ENCODE measurements around the gene GRIN3A. TPM values are rescaled to one million over a fixed set of nuclear protein-coding genes. Genes with fewer than 3 reads are reported as not detected.

GRIN3A gene
- total and polyA plus RNA-seq, 9 of the 15 experiments (the other 6 are each of a cell fraction or from before 2014, with no cell fraction given) = 0.01 to 0.03 TPM; not detected in 7

- H3K4me1 ChIP-seq (replicated peaks in 1 of 2; ENCODE audit: control insufficient read depth in 2 of 2, insufficient read depth in 2 of 2, low read length in 2 of 2) = no peaks in the 10 kb centered on the region
- H3K9ac ChIP-seq (ENCODE audit: insufficient read depth in 1 of 2, low read depth in 2 of 2, low read length in 2 of 2) = no peak overlapping the region
- no peak for DNase-seq (ENCODE audit: extremely low read depth in 1 of 4, low spot score in 3 of 4)
- no peaks in the 10 kb centered on the region for H3K9me3 ChIP-seq (replicated peaks; ENCODE audit: control insufficient read depth, insufficient read depth, low read depth, low read length)
- POLR2A ChIA-PET = no interaction called here
- CTCF ChIA-PET (ENCODE audit: low intra/inter-chr PET ratio) = no interaction called here
- 0% methylated on average over 1 of the region's 1 CpG for WGBS (ENCODE audit: insufficient coverage, low coverage, missing lambda C conversion rate)
- BruUV-seq (replicated peaks) = no TSS peak
- no peak overlapping the region for H3K4me2 ChIP-seq (ENCODE audit: insufficient read depth, low read length)
- H3K27ac ChIP-seq (ENCODE audit: extremely low read depth, low read depth, low read length) = no peak overlapping the region
- in situ Hi-C loops (cut with MboI) (no loop called here), intact Hi-C loops (cut with micrococcal nuclease) (no loop called here)
- H3K79me2 ChIP-seq (ENCODE audit: control insufficient read depth, insufficient read depth, low read length) = no peaks in the 10 kb centered on the region
- H4K20me1 ChIP-seq (replicated peaks; ENCODE audit: control insufficient read depth, insufficient read depth, low read length) = no peaks in the 10 kb centered on the region
- H2AFZ ChIP-seq (ENCODE audit: low read depth, low read length) = no peak overlapping the region
- no peak for ATAC-seq
- no peaks in the 10 kb centered on the region for H3K36me3 ChIP-seq (ENCODE audit: control insufficient read depth, insufficient read depth, low read length)
- H3K4me3 ChIP-seq = no peak overlapping the region
- no peaks in the 10 kb centered on the region for H3K9me1 ChIP-seq (ENCODE audit: control insufficient read depth, insufficient read depth, low read length)
- H3K27me3 ChIP-seq (ENCODE audit: control insufficient read depth in 2 of 2, insufficient read depth in 2 of 2, low read length in 2 of 2) = no peaks in the 10 kb centered on the region
- no peak for FAIRE-seq
- TF ChIP-seq HDAC2 (IDR thresholded peaks at IDR 0.05) (no peak), ZNF354B (CRISPR knock-in tag; IDR thresholded peaks at IDR 0.05) (no peak), SP1 (CRISPR knock-in tag; IDR thresholded peaks at IDR 0.05) (no peak), GATAD2A (IDR thresholded peaks at IDR 0.05) (no peak), TSC22D4 (tag; IDR thresholded peaks at IDR 0.05) (no peak), SREBF2 (CRISPR knock-in tag; IDR thresholded peaks at IDR 0.05) (no peak), BDP1 (IDR thresholded peaks at IDR 0.05; ENCODE audit: insufficient read depth, insufficient read length) (no peak), HOXB6 (CRISPR knock-in tag; IDR thresholded peaks at IDR 0.05; ENCODE audit: borderline replicate concordance) (no peak), PCBP1 (IDR thresholded peaks at IDR 0.05; ENCODE audit: low read depth, low read length, poor library complexity, severe bottlenecking) (no peak), ETV5 (CRISPR knock-in tag; IDR thresholded peaks at IDR 0.05; ENCODE audit: low read depth) (no peak), TEAD1 (CRISPR knock-in tag; IDR thresholded peaks at IDR 0.05) (no peak), TCFL5 (CRISPR knock-in tag; conservative IDR thresholded peaks at IDR 0.05) (no peak), ZNF274 (IDR thresholded peaks at IDR 0.05; ENCODE audit: borderline replicate concordance, low read depth, low read length) (no peak), THAP12 (CRISPR knock-in tag; IDR thresholded peaks at IDR 0.05) (no peak), POLR2A (conservative IDR thresholded peaks at IDR 0.05) (no peak), ARNT (IDR thresholded peaks at IDR 0.05) (no peak), PHB (CRISPR knock-in tag; IDR thresholded peaks at IDR 0.05) (no peak), ZNF408 (CRISPR knock-in tag; IDR thresholded peaks at IDR 0.05; ENCODE audit: low read depth) (no peak), KLF10 (CRISPR knock-in tag; IDR thresholded peaks at IDR 0.05) (no peak)
- TF ChIP-seq, protein P1, sequence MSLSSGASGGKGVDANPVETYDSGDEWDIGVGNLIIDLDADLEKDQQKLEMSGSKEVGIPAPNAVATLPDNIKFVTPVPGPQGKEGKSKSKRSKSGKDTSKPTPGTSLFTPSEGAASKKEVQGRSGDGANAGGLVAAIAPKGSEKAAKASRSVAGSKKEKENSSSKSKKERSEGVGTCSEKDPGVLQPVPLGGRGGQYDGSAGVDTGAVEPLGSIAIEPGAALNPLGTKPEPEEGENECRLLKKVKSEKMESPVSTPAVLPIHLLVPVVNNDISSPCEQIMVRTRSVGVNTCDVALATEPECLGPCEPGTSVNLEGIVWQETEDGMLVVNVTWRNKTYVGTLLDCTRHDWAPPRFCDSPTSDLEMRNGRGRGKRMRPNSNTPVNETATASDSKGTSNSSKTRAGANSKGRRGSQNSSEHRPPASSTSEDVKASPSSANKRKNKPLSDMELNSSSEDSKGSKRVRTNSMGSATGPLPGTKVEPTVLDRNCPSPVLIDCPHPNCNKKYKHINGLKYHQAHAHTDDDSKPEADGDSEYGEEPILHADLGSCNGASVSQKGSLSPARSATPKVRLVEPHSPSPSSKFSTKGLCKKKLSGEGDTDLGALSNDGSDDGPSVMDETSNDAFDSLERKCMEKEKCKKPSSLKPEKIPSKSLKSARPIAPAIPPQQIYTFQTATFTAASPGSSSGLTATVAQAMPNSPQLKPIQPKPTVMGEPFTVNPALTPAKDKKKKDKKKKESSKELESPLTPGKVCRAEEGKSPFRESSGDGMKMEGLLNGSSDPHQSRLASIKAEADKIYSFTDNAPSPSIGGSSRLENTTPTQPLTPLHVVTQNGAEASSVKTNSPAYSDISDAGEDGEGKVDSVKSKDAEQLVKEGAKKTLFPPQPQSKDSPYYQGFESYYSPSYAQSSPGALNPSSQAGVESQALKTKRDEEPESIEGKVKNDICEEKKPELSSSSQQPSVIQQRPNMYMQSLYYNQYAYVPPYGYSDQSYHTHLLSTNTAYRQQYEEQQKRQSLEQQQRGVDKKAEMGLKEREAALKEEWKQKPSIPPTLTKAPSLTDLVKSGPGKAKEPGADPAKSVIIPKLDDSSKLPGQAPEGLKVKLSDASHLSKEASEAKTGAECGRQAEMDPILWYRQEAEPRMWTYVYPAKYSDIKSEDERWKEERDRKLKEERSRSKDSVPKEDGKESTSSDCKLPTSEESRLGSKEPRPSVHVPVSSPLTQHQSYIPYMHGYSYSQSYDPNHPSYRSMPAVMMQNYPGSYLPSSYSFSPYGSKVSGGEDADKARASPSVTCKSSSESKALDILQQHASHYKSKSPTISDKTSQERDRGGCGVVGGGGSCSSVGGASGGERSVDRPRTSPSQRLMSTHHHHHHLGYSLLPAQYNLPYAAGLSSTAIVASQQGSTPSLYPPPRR (CRISPR knock-in tag; IDR thresholded peaks at IDR 0.05; ENCODE audit: borderline replicate concordance) = no peak
Observed at GRCh38 chr9:101787891-101788290, 49.4 kb upstream of the GRIN3A start.
